ENCODE data around the gene ZC3H12D. TPM values are rescaled to one million over a fixed set of nuclear protein-coding genes. Genes with fewer than 3 reads are reported as not detected.

Gene ZC3H12D
- total and polyA plus RNA-seq, 9 of the 15 experiments (the other 6 are each of a cell fraction or from before 2014, with no cell fraction given) = 0.04 to 0.27 (median 0.05) TPM; not detected in 3

- H2AFZ ChIP-seq (ENCODE audit: low read depth, low read length) = no peak overlapping the region
- DNase-seq (ENCODE audit: extremely low read depth in 1 of 4, low spot score in 3 of 4) (no peak), ATAC-seq (no peak), FAIRE-seq (no peak)
- no peaks in the 10 kb centered on the region for H3K4me1 ChIP-seq (replicated peaks in 1 of 2; ENCODE audit: control insufficient read depth in 2 of 2, insufficient read depth in 2 of 2, low read length in 2 of 2)
- no peak overlapping the region for H3K9ac ChIP-seq (ENCODE audit: insufficient read depth in 1 of 2, low read depth in 2 of 2, low read length in 2 of 2)
- H3K4me2 ChIP-seq (ENCODE audit: insufficient read depth, low read length) = no peak overlapping the region
- TF ChIP-seq, protein P1, sequence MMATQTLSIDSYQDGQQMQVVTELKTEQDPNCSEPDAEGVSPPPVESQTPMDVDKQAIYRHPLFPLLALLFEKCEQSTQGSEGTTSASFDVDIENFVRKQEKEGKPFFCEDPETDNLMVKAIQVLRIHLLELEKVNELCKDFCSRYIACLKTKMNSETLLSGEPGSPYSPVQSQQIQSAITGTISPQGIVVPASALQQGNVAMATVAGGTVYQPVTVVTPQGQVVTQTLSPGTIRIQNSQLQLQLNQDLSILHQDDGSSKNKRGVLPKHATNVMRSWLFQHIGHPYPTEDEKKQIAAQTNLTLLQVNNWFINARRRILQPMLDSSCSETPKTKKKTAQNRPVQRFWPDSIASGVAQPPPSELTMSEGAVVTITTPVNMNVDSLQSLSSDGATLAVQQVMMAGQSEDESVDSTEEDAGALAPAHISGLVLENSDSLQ (IDR thresholded peaks at IDR 0.05) = no peak
- no peak for TF ChIP-seq ZNF655 (CRISPR knock-in tag; IDR thresholded peaks at IDR 0.05)
- no peak for TF ChIP-seq ZNF696 (CRISPR knock-in tag; conservative IDR thresholded peaks at IDR 0.05)
- TF ChIP-seq MEF2A (IDR thresholded peaks at IDR 0.05; ENCODE audit: control insufficient read depth, low read depth, low read length) = no peak
- no peak for TF ChIP-seq RBM15 (IDR thresholded peaks at IDR 0.05; ENCODE audit: insufficient read depth, low read length)
- no peak for TF ChIP-seq PHB (CRISPR knock-in tag; IDR thresholded peaks at IDR 0.05)
- TF ChIP-seq MAZ (CRISPR knock-in tag; conservative IDR thresholded peaks at IDR 0.05 in 1 of 2, IDR thresholded peaks at IDR 0.05 in 1 of 2) = no peak
- no peak for TF ChIP-seq TEAD1 (CRISPR knock-in tag; IDR thresholded peaks at IDR 0.05)
- TF ChIP-seq, protein P2, sequence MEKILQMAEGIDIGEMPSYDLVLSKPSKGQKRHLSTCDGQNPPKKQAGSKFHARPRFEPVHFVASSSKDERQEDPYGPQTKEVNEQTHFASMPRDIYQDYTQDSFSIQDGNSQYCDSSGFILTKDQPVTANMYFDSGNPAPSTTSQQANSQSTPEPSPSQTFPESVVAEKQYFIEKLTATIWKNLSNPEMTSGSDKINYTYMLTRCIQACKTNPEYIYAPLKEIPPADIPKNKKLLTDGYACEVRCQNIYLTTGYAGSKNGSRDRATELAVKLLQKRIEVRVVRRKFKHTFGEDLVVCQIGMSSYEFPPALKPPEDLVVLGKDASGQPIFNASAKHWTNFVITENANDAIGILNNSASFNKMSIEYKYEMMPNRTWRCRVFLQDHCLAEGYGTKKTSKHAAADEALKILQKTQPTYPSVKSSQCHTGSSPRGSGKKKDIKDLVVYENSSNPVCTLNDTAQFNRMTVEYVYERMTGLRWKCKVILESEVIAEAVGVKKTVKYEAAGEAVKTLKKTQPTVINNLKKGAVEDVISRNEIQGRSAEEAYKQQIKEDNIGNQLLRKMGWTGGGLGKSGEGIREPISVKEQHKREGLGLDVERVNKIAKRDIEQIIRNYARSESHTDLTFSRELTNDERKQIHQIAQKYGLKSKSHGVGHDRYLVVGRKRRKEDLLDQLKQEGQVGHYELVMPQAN (IDR thresholded peaks at IDR 0.05; ENCODE audit: borderline replicate concordance) = no peak
- H3K9me1 ChIP-seq (ENCODE audit: control insufficient read depth, insufficient read depth, low read length) = no peaks in the 10 kb centered on the region
- no peaks in the 10 kb centered on the region for H3K79me2 ChIP-seq (ENCODE audit: control insufficient read depth, insufficient read depth, low read length)
- intact Hi-C loops (cut with micrococcal nuclease) (no loop called here), in situ Hi-C loops (cut with MboI) (no loop called here)
- peaks cover 22 to 36% of the 10 kb centered on the region in 2 experiments for H3K27me3 ChIP-seq (ENCODE audit: control insufficient read depth in 2 of 2, insufficient read depth in 2 of 2, low read length in 2 of 2)
- BruUV-seq (replicated peaks) = no TSS peak
- H3K27ac ChIP-seq (ENCODE audit: extremely low read depth, low read depth, low read length) = no peak overlapping the region
- no peak overlapping the region for H3K4me3 ChIP-seq
- no peaks in the 10 kb centered on the region for H3K9me3 ChIP-seq (replicated peaks; ENCODE audit: control insufficient read depth, insufficient read depth, low read depth, low read length)
- H3K36me3 ChIP-seq (ENCODE audit: control insufficient read depth, insufficient read depth, low read length) = no peaks in the 10 kb centered on the region
- WGBS (ENCODE audit: insufficient coverage, low coverage, missing lambda C conversion rate) = 27% methylated on average over 13 of the region's 13 CpGs
- H4K20me1 ChIP-seq (replicated peaks; ENCODE audit: control insufficient read depth, insufficient read depth, low read length) = no peaks in the 10 kb centered on the region
- ChIA-PET POLR2A (interaction anchor here (0.6 to 1.7 kb wide), 2 partner anchors 9 to 125 kb away, joined by 3 to 4 read pairs; no protein-coding TSS in a partner anchor), CTCF (ENCODE audit: low intra/inter-chr PET ratio) (no interaction called here)
Measured at GRCh38 chr6:149419696-149420404, 65.0 kb downstream of the ZC3H12D start.

All from K562 (cell line).